Epithelial cell of esophagus (primary cell): ENCODE results near the gene HDAC4.

Experiments used
- DNase-seq: peaks from one replicate; pipeline ENCODE4 v3.0.0; 2010; ENCODE audit warnings: low read depth
- H3K4me3 ChIP-seq: 2 replicates; pipeline ENCODE4 v1.5.1; 2011; ENCODE audit warnings: mild to moderate bottlenecking, low read length, control low read depth
- TF ChIP-seq, protein P1 (sequence below): IDR thresholded peaks from 2 replicates; pipeline ENCODE4 v1.5.1; 2011; ENCODE audit warnings: low read depth, mild to moderate bottlenecking, low read length, control low read depth, inconsistent platforms; ENCODE audit not compliant: insufficient read depth; ENCODE audit errors: missing control alignments

Gene HDAC4

DNA sequence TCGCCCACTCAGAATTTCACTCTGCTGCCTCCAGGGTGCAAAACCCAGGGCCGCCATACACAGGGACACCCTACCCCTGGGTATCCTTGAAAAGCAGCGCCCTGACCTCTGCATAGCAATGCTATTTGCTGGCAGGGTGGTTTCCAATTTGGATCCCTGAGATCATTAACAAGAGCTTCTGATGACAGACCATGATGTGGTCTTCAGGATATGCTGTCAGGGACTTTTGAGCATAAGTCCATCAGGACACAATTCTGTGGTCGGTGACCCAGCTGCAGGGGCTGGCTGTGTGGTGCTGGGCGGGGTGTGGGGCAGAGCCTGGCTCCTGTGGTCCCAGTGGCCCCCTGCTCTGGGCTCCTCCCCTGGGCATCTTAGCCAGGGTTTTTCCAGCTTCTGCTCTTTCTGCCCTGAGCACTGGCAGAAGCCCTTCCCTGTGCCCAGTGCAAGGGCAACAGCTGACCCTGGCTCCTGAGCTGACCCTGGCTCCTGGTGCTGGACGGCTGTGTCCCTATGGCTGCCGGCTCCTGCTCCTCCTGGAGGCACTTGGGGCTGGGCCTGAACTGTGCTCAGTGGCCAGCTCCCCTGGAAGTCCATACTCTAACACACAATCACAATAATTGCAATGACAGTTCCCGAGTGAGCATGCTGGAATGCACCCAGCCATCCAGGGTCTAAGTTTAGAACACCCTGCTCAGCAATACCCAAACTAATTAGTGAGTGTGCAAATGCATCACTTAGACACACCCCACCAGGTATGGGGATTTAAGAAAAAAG lies 271.5 kb downstream of the HDAC4 start:
- no peak for DNase-seq
- no peak overlapping the region for H3K4me3 ChIP-seq
- TF ChIP-seq, protein P1, sequence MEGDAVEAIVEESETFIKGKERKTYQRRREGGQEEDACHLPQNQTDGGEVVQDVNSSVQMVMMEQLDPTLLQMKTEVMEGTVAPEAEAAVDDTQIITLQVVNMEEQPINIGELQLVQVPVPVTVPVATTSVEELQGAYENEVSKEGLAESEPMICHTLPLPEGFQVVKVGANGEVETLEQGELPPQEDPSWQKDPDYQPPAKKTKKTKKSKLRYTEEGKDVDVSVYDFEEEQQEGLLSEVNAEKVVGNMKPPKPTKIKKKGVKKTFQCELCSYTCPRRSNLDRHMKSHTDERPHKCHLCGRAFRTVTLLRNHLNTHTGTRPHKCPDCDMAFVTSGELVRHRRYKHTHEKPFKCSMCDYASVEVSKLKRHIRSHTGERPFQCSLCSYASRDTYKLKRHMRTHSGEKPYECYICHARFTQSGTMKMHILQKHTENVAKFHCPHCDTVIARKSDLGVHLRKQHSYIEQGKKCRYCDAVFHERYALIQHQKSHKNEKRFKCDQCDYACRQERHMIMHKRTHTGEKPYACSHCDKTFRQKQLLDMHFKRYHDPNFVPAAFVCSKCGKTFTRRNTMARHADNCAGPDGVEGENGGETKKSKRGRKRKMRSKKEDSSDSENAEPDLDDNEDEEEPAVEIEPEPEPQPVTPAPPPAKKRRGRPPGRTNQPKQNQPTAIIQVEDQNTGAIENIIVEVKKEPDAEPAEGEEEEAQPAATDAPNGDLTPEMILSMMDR: no peak

DNA sequence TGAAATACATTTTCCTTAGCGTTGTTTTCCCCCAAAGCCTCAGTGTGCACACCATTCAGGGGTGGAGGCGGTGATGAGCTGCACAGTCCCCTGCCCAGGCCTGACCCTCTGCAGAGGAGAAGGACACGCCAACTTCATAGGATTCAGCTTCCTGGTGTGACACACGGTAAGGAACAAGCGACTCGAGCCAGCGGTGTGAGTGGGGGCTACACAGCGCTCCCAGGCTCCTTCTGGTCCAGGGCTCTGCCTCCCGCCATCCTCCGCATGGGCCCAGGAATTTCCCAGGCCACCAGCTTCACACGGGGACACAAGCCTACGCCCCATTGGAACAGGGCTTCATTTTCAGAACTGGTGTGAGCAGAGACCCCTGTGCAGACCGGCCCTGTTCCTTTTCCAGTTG lies 272.1 kb downstream of the HDAC4 start:
- no peak for DNase-seq
- H3K4me3 ChIP-seq: no peak overlapping the region
- TF ChIP-seq, protein P1: no peak

DNA sequence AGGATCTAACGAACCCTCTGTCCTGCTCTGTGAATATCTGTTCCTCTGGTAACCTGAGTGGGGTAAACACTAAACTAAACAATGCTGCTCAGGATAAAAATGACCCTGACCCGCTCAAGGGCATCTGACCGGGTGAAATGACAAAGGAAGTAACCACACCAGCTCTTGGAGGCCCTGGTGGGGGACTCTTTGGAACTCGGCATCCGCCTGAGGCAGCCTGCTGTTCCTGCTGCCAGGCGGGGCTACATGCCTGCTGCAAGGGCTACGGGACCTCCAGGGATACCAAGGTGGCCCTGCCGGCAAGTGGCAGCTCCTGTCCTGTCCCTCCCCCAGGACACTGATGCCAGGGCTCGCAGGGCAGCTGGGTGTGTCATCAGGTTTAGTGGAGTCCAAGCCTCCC lies 273.3 kb downstream of the HDAC4 start:
- no peak overlapping the region for H3K4me3 ChIP-seq
- DNase-seq: no peak
- TF ChIP-seq, protein P1: no peak

DNA sequence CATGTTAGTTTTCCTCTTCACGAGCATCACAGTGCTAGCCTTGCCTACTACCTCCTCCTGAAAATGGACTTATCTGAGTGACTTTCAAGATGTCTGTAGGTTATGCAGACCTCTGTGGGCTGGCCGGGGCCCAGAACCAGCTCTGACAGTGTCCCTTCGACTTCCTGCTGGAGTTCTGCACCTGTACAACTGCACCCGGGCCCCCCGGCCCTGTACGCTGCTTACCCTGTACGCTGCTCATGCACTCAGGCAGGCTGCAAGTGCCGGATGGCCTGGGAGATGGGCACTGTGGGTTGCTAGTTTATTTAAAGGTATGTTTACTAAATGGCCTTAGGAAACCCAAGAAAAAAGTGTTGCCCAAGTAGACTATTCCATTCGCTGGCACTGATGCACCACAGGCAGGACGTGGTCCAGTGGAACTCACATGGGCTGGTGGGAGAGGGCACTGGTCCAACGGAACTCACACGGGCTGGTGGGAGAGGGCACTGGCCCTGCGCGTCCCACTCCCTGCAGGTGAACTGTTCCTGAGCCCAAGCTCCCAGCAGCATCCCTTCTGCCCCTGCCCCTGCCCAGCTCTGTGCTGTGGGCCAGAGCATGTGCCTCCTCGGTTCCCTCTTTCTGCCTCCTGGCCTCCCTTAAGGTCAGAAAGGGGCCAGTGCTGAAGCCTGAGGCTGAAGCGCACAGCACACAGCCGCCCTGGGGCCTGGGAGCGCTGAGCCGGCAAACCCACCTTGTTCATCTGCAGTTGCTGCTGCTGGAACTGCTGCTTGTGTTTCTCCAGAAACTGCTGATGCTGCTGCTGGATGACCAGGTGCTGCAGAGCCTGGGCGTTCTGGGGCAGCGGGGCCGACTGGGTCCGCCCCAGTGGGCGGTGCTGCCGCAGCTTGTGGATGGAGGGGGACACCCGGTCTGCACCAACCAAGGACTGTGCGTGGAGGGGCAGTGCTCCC lies 274.8 kb downstream of the HDAC4 start:
- TF ChIP-seq, protein P1: no peak
- no peak overlapping the region for H3K4me3 ChIP-seq
- no peak for DNase-seq

DNA sequence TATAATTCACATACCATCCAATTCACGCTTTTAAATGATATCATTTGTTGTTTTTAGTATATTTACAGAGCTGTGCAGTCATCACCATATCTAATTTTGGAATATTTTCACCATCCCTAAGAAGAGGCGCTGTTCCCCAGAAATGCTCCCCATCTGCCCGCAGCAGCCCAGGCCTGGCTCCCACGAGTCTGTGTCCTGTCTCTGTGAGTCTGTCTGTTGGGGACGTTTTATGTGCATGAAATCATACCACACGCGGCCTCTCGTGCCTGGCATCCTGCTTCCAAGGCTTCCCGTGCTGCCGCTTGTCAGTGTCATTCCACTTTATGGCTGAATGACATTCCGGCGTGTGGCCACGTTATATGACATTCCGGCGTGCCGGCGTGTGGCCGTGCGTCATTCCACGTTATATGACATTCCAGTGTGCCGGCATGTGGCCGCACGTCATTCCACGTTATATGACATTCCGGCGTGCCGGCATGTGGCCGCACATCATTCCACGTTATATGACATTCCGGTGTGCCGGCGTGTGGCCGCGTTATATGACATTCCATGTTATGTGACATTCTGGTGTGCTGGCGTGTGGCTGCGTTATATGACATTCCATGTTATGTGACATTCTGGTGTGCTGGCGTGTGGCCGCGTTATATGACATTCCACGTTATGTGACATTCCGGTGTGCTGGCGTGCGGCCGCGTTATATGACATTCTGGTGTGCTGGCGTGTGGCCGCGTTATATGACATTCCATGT lies 276.5 kb downstream of the HDAC4 start:
- H3K4me3 ChIP-seq: no peak overlapping the region
- DNase-seq: no peak
- TF ChIP-seq, protein P1: no peak

DNA sequence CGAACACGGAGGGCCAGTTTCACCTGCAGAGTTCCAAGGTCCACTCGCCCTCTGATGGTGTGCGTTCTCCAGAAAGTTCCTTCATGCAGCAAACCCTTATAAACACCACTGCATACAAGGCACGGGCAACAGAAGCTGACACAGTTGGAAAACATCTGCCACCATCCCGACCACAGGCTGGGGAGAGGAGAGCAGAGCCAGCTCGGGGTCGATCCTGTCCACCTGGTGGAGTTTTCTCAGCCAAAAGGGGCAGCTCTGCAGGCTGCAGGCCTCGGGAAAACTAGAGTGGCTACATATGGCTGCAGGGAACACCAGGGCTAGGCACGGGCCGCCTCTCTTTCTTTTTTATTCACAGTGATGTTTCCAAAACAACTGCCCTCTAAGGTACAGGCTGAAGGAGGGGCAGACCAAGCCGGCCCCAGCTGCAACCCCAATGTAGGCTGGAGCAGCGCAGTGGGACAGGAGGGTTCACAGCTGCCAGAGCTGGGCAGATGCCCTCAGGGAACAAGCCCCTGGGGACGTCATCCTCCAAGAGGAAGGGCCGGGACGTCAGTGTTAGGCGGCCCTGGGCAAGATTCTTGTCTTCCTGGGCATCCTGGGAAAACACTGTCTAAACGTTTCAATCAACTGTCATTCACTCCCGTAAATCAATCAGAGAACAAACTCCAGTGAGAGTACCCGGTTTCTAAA lies 278.3 kb downstream of the HDAC4 start:
- no peak for DNase-seq
- TF ChIP-seq, protein P1: no peak
- H3K4me3 ChIP-seq: no peak overlapping the region
